Limb (tissue), 2 donors: ENCODE results near the gene LEKR1.
"Not testable (repeated sequence)": the region's sequence is repeated elsewhere in the genome, so short reads cannot be mapped to it uniquely, and the experiment has no call there.

Experiments
- DNase-seq, 2 donors: peaks; one replicate each; pipeline ENCODE4 v3.0.0-alpha.2; 2016; ENCODE audit errors: extremely low spot score in 2 of 2

The LEKR1 gene

GRCh38 chr3:156836701-156837100 is 10.5 kb downstream of the LEKR1 start:
- no peak for DNase-seq

- no peak for DNase-seq
Observed at GRCh38 chr3:156837115-156837514, 11.0 kb downstream of the LEKR1 start.

- no peak for DNase-seq
Observed at GRCh38 chr3:156838035-156838434, 11.9 kb downstream of the LEKR1 start.

GRCh38 chr3:156840826-156841689 is 14.9 kb downstream of the LEKR1 start:
- no peak for DNase-seq

- DNase-seq: no peak
Observed at GRCh38 chr3:156843071-156843808, 17.1 kb downstream of the LEKR1 start.

GRCh38 chr3:156847752-156848448 is 21.7 kb downstream of the LEKR1 start:
- DNase-seq: no peak

- no peak for DNase-seq
Observed at GRCh38 chr3:156859578-156859977, 33.4 kb downstream of the LEKR1 start.

- DNase-seq: no peak
Observed at GRCh38 chr3:156860873-156861272, 34.7 kb downstream of the LEKR1 start.

- DNase-seq: no peak
Observed at GRCh38 chr3:156862338-156862737, 36.2 kb downstream of the LEKR1 start.

- DNase-seq: no peak
Observed at GRCh38 chr3:156865732-156866131, 39.6 kb downstream of the LEKR1 start.

- no peak for DNase-seq
Observed at GRCh38 chr3:156867174-156867573, 41.0 kb downstream of the LEKR1 start.

- no peak for DNase-seq
Observed at GRCh38 chr3:156867920-156868319, 41.8 kb downstream of the LEKR1 start.

GRCh38 chr3:156873906-156874305 is 47.8 kb downstream of the LEKR1 start:
- no peak for DNase-seq

- not testable (repeated sequence) for DNase-seq
Observed at GRCh38 chr3:156879491-156879890, 53.3 kb downstream of the LEKR1 start.

GRCh38 chr3:156885761-156886160 is 59.6 kb downstream of the LEKR1 start:
- DNase-seq: no peak

- DNase-seq: no peak
Observed at GRCh38 chr3:156888176-156888575, 62.0 kb downstream of the LEKR1 start.

- no peak for DNase-seq
Observed at GRCh38 chr3:156888576-156888975, 62.4 kb downstream of the LEKR1 start.

- no peak for DNase-seq
Observed at GRCh38 chr3:156892701-156893100, 66.5 kb downstream of the LEKR1 start.

GRCh38 chr3:156895374-156895773 is 69.2 kb downstream of the LEKR1 start:
- not testable (repeated sequence) for DNase-seq

- DNase-seq: not testable (repeated sequence)
Observed at GRCh38 chr3:156897851-156898250, 71.7 kb downstream of the LEKR1 start.

GRCh38 chr3:156898296-156898880 is 72.2 kb downstream of the LEKR1 start:
- DNase-seq: no peak

GRCh38 chr3:156899951-156900350 is 73.8 kb downstream of the LEKR1 start:
- DNase-seq: no peak
